Measurements from ENCODE around the gene RPAIN. TPM values are rescaled to one million over a fixed set of nuclear protein-coding genes. Genes with fewer than 3 reads are reported as not detected.

The RPAIN gene
- total and polyA plus RNA-seq, 4 donors, result 10.9 to 37.0 (median 27.8) TPM

DNA sequence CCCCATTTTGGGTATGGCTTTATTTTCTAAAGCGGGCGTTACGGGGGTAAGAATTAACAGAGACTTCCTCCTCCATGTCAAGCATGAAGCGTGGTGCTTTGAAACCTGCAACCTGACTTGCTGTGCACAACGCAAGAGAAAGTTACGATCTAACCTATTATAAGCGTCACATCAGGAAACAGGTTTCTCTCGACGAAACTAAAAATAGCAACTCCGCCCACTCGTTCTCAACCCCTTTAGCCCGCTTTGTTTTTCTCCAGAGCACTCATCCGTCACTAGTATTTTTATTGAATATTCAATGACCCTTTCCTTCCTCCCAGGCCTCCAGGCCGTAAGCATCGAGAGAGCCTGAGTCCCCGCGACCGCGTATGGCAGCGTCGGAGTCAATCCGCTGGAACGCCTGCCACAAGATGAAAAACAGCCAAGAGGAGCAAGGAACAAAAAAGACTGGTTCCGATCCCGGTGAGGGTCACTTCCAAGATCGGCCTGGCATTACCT, 1.1 kb upstream of the RPAIN start:
- under 1% methylated on average over 26 of the region's 26 CpGs for WGBS
- TF ChIP-seq GABPA (IDR thresholded peaks at IDR 0.05 in 1 of 2, conservative IDR thresholded peaks at IDR 0.05 in 1 of 2) (no peak), YY1 (IDR thresholded peaks at IDR 0.05) (no peak), EGR1 (IDR thresholded peaks at IDR 0.05; ENCODE audit: low read depth in 2 of 2) (peak; percentile 66 to 71), FOXA1 (IDR thresholded peaks at IDR 0.05) (no peak), JUND (IDR thresholded peaks at IDR 0.05) (no peak), HNF4A (conservative IDR thresholded peaks at IDR 0.05) (no peak), MAX (IDR thresholded peaks at IDR 0.05) (no peak), ATF3 (IDR thresholded peaks at IDR 0.05) (no peak), CTCF (IDR thresholded peaks at IDR 0.05; ENCODE audit: low read depth, low read length, missing input control) (no peak), SP1 (IDR thresholded peaks at IDR 0.05) (no peak), NR2F2 (IDR thresholded peaks at IDR 0.05) (no peak), HNF4G (IDR thresholded peaks at IDR 0.05) (no peak), REST (IDR thresholded peaks at IDR 0.05) (no peak), RXRA (IDR thresholded peaks at IDR 0.05) (no peak), RAD21 (IDR thresholded peaks at IDR 0.05) (peak in 1 of 2 donors; percentile 5), FOXA2 (IDR thresholded peaks at IDR 0.05) (no peak), TAF1 (conservative IDR thresholded peaks at IDR 0.05) (peak; percentile 30)
- TF ChIP-seq, protein P1, sequence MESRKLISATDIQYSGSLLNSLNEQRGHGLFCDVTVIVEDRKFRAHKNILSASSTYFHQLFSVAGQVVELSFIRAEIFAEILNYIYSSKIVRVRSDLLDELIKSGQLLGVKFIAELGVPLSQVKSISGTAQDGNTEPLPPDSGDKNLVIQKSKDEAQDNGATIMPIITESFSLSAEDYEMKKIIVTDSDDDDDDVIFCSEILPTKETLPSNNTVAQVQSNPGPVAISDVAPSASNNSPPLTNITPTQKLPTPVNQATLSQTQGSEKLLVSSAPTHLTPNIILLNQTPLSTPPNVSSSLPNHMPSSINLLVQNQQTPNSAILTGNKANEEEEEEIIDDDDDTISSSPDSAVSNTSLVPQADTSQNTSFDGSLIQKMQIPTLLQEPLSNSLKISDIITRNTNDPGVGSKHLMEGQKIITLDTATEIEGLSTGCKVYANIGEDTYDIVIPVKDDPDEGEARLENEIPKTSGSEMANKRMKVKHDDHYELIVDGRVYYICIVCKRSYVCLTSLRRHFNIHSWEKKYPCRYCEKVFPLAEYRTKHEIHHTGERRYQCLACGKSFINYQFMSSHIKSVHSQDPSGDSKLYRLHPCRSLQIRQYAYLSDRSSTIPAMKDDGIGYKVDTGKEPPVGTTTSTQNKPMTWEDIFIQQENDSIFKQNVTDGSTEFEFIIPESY (IDR thresholded peaks at IDR 0.05), result no peak
- Histone ChIP-seq H3K4me3 (ENCODE audit: low read depth in 1 of 3, low read length in 3 of 3) (peak overlapping the region; percentile 89 to 96 (median 90)), H3K36me3 (ENCODE audit: control insufficient read depth in 4 of 4, insufficient read depth in 3 of 4, low read depth in 1 of 4, low read length in 3 of 4) (peaks cover 2 to 21% (median 19%) of the 10 kb centered on the region in 4 donors), H3K27ac (ENCODE audit: low read depth in 1 of 2, low read length in 2 of 2) (peak overlapping the region; percentile 98 to 99), H3K27me3 (ENCODE audit: control insufficient read depth in 4 of 4, insufficient read depth in 4 of 4, low read length in 3 of 4) (no peaks in the 10 kb centered on the region), H3K9ac (ENCODE audit: low read depth in 1 of 2, low read length in 2 of 2) (peak overlapping the region; percentile 85 to 98), H3K4me1 (ENCODE audit: control insufficient read depth in 4 of 4, insufficient read depth in 4 of 4, low read length in 3 of 4) (peaks cover 9 to 36% (median 24%) of the 10 kb centered on the region in 4 donors), H3K9me3 (ENCODE audit: control insufficient read depth in 4 of 4, low read length in 3 of 4) (no peaks in the 10 kb centered on the region)
- no peak for DNase-seq (ENCODE audit: low spot score)
